Measurements from ENCODE around the gene RNU5D-1. TPM values are rescaled to one million over a fixed set of nuclear protein-coding genes. Genes with fewer than 3 reads are reported as not detected.
A peak's percentile ranks its signal among the peaks of the same experiment; 100 is the strongest.
"Not testable (repeated sequence)": the region's sequence is repeated elsewhere in the genome, so short reads cannot be mapped to it uniquely, and the experiment has no call there.

Gene RNU5D-1
- total RNA-seq, 1 experiment from 2014 or later: not detected

GRCh38 chr1:44700573-44700972 lies 30.4 kb downstream of the RNU5D-1 start:
- DNase-seq (ENCODE audit: low read depth): no peak

DNA sequence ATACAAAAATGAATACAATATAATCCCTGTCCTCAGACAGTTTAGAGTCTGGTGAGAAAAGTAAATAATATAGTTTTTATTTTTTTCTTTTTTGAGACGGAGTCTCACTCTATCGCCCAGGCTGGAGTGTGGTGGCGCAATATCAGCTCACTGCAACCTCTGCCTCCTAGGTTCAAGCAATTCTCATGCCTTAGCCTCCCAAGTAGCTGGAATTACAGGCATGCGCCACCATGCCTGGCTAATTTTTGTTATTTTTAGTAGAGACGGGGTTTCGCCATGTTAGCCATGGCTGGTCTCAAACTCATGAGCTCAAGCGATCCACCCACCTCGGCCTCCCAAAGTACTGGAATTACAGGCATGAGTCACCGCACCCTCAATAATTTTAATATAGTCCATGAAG lies 31.6 kb downstream of the RNU5D-1 start:
- DNase-seq (ENCODE audit: low read depth): not testable (repeated sequence)

- DNase-seq (ENCODE audit: low read depth): no peak
Observed at GRCh38 chr1:44698138-44698537, 32.8 kb downstream of the RNU5D-1 start.

GRCh38 chr1:44696789-44697345 lies 34.1 kb downstream of the RNU5D-1 start:
- no peak for DNase-seq (ENCODE audit: low read depth)

DNA sequence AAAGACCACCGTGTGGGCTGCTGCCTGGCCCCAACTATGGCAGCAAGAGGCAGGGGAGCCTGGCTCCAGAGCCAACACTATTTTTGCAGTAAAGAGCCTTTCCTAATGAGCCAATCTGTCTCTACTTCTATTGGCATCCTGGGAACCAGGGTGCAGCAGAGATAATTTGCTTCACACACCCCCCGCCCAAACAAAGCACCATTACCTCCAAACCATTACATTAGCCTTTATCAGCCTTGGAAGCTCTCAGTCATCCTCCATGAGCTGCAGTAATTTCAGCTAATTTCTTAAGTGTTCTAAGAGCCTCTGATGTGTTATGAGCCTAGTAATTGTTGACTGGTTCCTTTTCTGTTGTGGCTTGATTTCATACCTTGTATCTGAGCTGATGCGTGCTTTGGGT lies 34.9 kb downstream of the RNU5D-1 start:
- no peak for DNase-seq (ENCODE audit: low read depth)

GRCh38 chr1:44695671-44696070 lies 35.3 kb downstream of the RNU5D-1 start:
- DNase-seq (ENCODE audit: low read depth): no peak

GRCh38 chr1:44694863-44695478 lies 36.0 kb downstream of the RNU5D-1 start:
- DNase-seq (ENCODE audit: low read depth): no peak

DNA sequence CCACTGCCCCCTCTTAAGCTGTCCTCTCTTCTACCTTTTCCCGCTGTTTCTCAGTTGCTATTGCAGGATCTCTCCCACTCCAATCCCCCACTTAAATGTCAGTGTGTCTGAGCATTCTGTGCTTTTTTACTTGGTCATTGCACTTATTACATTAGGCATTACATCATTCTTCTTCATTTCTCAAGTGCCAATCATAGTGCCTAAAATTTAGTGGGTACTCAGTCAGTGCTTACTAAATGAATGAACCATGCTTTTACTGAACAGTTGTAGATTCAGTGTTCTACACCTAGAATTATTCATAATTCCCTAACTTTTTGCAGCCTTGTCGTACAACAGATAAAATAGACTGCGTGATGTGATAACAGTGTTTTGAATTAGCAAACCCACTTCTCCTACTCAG lies 37.1 kb downstream of the RNU5D-1 start:
- no peak for DNase-seq (ENCODE audit: low read depth)

DNA sequence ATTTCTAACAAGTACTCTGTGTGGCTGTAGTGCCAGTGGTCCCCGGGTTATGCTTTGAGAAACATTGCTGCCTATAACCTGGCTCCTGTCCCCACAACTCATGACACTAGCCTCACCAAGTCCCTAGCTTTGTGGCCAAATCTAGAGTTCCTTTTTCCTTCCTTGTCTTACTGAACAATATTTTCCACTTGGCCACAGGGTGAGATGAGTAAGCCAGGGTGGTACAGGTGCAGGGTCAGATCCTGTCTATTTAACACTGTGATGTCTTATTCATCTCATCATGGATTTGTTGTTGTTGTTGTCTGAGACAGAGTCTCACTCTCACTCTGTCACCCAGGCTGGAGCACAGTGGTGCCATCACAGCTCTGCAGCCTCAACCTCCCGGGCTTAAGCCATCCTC lies 37.8 kb downstream of the RNU5D-1 start:
- DNase-seq (ENCODE audit: low read depth): no peak

DNA sequence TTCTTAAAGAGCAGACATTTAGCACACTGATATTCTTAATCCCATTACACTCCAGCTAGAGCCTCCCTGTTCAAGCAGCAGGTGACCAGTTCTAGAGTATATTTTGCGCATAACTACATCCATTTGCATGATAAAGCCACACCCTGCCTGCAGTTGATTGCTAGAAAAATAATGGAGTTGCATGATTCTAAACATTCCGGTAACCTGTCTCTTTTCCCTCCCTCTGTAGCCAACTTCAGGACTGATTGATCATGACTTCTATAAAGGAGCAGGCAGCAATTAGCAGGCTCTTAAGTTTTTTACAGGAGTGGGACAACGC lies 41.6 kb downstream of the RNU5D-1 start:
- no peak for DNase-seq (ENCODE audit: low read depth)

- peak; percentile 13 for DNase-seq (ENCODE audit: low read depth)
Observed at GRCh38 chr1:44688760-44689446, 42.1 kb downstream of the RNU5D-1 start.

GRCh38 chr1:44685881-44686280 lies 45.1 kb downstream of the RNU5D-1 start:
- DNase-seq (ENCODE audit: low read depth): no peak

- no peak for DNase-seq (ENCODE audit: low read depth)
Observed at GRCh38 chr1:44685218-44685617, 45.8 kb downstream of the RNU5D-1 start.

- no peak for DNase-seq (ENCODE audit: low read depth)
Observed at GRCh38 chr1:44684525-44684924, 46.4 kb downstream of the RNU5D-1 start.

GRCh38 chr1:44682883-44683265 lies 48.1 kb downstream of the RNU5D-1 start:
- DNase-seq (ENCODE audit: low read depth): no peak

DNA sequence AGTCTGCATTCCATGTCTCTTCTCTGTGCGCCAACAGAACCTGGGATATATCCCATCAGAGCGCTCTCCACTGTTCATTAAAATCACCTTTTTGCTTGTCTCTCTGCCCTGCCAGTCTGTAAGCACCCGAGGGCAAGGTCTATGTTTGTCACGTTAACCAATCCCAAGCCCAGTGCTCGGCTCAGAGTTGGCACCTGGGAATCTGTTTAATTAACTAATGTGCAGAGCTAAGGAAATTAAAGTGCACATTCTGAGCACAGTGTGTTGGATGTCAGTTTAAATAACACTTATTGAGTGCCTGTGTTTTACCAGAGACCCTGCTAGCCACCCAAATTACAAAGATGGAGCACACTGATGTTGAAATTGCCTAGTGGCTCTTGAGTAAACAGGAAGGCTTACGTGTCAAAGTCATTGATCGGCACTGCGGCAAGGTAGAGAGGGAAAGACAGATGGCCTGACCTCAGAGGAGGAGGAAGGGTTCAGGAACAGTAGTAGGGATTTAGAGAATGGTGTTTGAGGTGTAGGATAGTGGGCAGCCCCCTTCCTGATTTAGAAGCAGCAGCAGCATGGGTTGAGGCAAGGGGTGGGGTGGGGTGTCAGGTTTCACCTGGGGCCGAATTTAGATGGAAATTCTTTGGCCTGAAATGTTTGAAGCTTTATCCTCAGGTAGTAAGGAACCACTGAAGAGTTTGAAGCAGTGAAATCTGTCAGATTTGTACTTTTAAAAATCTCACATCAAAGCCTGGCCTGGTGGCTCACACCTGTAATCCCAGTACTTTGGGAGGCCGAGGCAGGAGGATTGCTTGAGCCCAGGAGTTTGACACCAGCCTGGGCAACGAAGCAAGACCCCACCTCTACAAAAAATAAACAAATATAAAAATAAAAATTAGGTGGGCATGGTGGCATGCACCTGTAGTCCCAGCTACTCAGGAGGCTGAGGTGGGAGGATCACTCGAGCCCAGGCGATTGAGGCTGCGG lies 48.8 kb downstream of the RNU5D-1 start:
- DNase-seq (ENCODE audit: low read depth): no peak

Other genes with a start within 250 kb of the RNU5D-1 start
- 12.7 and 17.0 TPM in 2 replicates for gene TMEM53, start 56.7 kb downstream of the RNU5D-1 start, total RNA-seq (2014; rRNA removed; shearing (Covaris generic))
- 0.37 and 2.8 TPM in 2 replicates for gene ARMH1, start 56.5 kb downstream of the RNU5D-1 start, total RNA-seq (2014; rRNA removed; shearing (Covaris generic))
- gene KIF2C, start 8.7 kb upstream of the RNU5D-1 start, total RNA-seq (2014; rRNA removed; shearing (Covaris generic)): 86.9 and 127 TPM in 2 replicates
- gene RPS8, start 44.4 kb upstream of the RNU5D-1 start, total RNA-seq (2014; rRNA removed; shearing (Covaris generic)): 1,381 and 1,646 TPM in 2 replicates
- gene BEST4, start 57.0 kb upstream of the RNU5D-1 start, total RNA-seq (2014; rRNA removed; shearing (Covaris generic)): 0.05 and 0.57 TPM in 2 replicates
- 8.0 and 9.5 TPM in 2 replicates for gene PLK3, start 69.2 kb upstream of the RNU5D-1 start, total RNA-seq (2014; rRNA removed; shearing (Covaris generic))
- gene DYNLT4, start 76.2 kb upstream of the RNU5D-1 start, total RNA-seq (2014; rRNA removed; shearing (Covaris generic)): 1.4 TPM in 1 of 2 replicates, not detected in the other
- gene BTBD19, start 77.4 kb upstream of the RNU5D-1 start, total RNA-seq (2014; rRNA removed; shearing (Covaris generic)): 1.2 and 4.3 TPM in 2 replicates
- gene PTCH2, start 112.1 kb upstream of the RNU5D-1 start, total RNA-seq (2014; rRNA removed; shearing (Covaris generic)): 0.17 TPM in 1 of 2 replicates, not detected in the other